A549 (cell line): ENCODE data around the gene AMOTL1. TPM values are rescaled to one million over a fixed set of nuclear protein-coding genes. Genes with fewer than 3 reads are reported as not detected.

Source experiments
- ATAC-seq, 2 experiments: fragments of 200-7000 bp in 1 of 2; fragments of >200 bp in 1 of 2; cut with Nextera tagmentation in 1 of 2; cut with Tn5 transposase in 1 of 2; 3 replicates each; pipeline versions ENCODE4 v1.8.0 to v1.9.1; 2018 to 2020; ENCODE audit warnings: mild to moderate bottlenecking in 1 of 2, moderate library complexity in 1 of 2
- CTCF ChIA-PET: fragments of 300-600 bp; sonication (Branson Sonifier 250); formaldehyde crosslinking; extraction: SDS; loops from one replicate; lab custom pipeline; 2021; ENCODE audit warnings: antibody characterized with exemption, inconsistent platforms; lab: Yijun Ruan, JAX
- POLR2A ChIA-PET: fragments of 350-600 bp; formaldehyde crosslinking; extraction: SDS; loops from one replicate; lab custom pipeline; 2021; ENCODE audit warnings: antibody characterized with exemption, inconsistent platforms; lab: Yijun Ruan, JAX
- DNase-seq, 2 experiments: peaks; one replicate each; pipeline versions ENCODE4 v3.0.0 to v3.0.0-alpha.2; 2011 to 2016; ENCODE audit warnings: low read depth in 1 of 2, low spot score in 1 of 2
- FAIRE-seq: peaks from 2 replicates; lab custom pipeline; 2011; peaks lifted over from hg19 to GRCh38; lab: Jason Lieb, UNC
- H3K27ac ChIP-seq, 2 experiments: fragments of >200 bp; sonication (Bioruptor Twin); formaldehyde crosslinking; 3 replicates each; pipeline ENCODE4 v1.5.1; 2016 to 2017
- H3K4me1 ChIP-seq: fragments of >200 bp; sonication (Bioruptor Twin); formaldehyde crosslinking; 3 replicates; pipeline ENCODE4 v1.6.1; 2016
- H3K4me2 ChIP-seq: fragments of >200 bp; sonication (Bioruptor Twin); formaldehyde crosslinking; 3 replicates; pipeline ENCODE4 v1.6.1; 2016
- H3K4me3 ChIP-seq: fragments of >200 bp; sonication (Bioruptor Twin); formaldehyde crosslinking; 3 replicates; pipeline ENCODE4 v1.5.1; 2016
- H3K9me3 ChIP-seq: fragments of >200 bp; sonication (Bioruptor Twin); formaldehyde crosslinking; 3 replicates; pipeline ENCODE4 v1.6.1; 2016
- ATOH8 ChIP-seq: fragments of 250-450 bp; sonication (Bioruptor Pico); IDR thresholded peaks from 2 replicates; pipeline ENCODE4 v1.5.0; 2020; ENCODE audit warnings: low read depth, mild to moderate bottlenecking, moderate library complexity
- BCL3 ChIP-seq: fragments of >200 bp; sonication (Bioruptor Twin); formaldehyde crosslinking; IDR thresholded peaks from 3 replicates; pipeline ENCODE4 v1.6.1; 2016
- BHLHE40 ChIP-seq: IDR thresholded peaks from 2 replicates; pipeline ENCODE4 v1.6.1; 2012; ENCODE audit warnings: low read depth, low read length, inconsistent platforms
- CBX8 ChIP-seq: fragments of 200-600 bp; sonication (generic); IDR thresholded peaks from 2 replicates; pipeline ENCODE4 v1.6.1; 2016
- CHD2 ChIP-seq: fragments of 150-350 bp; IDR thresholded peaks from 2 replicates; pipeline ENCODE4 v1.6.1; 2014; ENCODE audit warnings: low read length; ENCODE audit not compliant: partially characterized antibody
- CTCF ChIP-seq: fragments of >200 bp; sonication (Bioruptor Twin); formaldehyde crosslinking; IDR thresholded peaks from 3 replicates; pipeline ENCODE4 v1.5.1; 2016
- E2F6 ChIP-seq: IDR thresholded peaks from 2 replicates; pipeline ENCODE4 v1.6.1; 2012; ENCODE audit warnings: low read depth, borderline replicate concordance
- ELK1 ChIP-seq: fragments of 150-350 bp; IDR thresholded peaks from 2 replicates; pipeline ENCODE4 v1.6.1; 2014; ENCODE audit warnings: low read depth, mild to moderate bottlenecking, low read length
- ESRRA ChIP-seq: fragments of 150-350 bp; IDR thresholded peaks from 2 replicates; pipeline ENCODE4 v1.6.1; 2014; ENCODE audit warnings: mild to moderate bottlenecking, low read length, borderline replicate concordance
- FOXS1 ChIP-seq: fragments of 250-450 bp; sonication (Bioruptor Pico); IDR thresholded peaks from 2 replicates; pipeline ENCODE4 v1.5.0; 2020; ENCODE audit warnings: mild to moderate bottlenecking, moderate library complexity
- GATA3 ChIP-seq: IDR thresholded peaks from 2 replicates; pipeline ENCODE4 v1.6.1; 2012; ENCODE audit warnings: borderline replicate concordance
- JUN ChIP-seq, 2 experiments: fragments of >200 bp; sonication (Bioruptor Twin); formaldehyde crosslinking; IDR thresholded peaks; 2 replicates in 1 of 2; 3 replicates in 1 of 2; pipeline ENCODE4 v1.6.1; 2016 to 2017
- JUNB ChIP-seq: fragments of >200 bp; sonication (Bioruptor Twin); formaldehyde crosslinking; IDR thresholded peaks from 2 replicates; pipeline ENCODE4 v1.6.1; 2016
- KDM1A ChIP-seq: fragments of 200-600 bp; sonication (generic); IDR thresholded peaks from 2 replicates; pipeline ENCODE4 v1.6.1; 2016; ENCODE audit warnings: low read depth, mild to moderate bottlenecking
- KDM5A ChIP-seq: fragments of 200-600 bp; sonication (generic); IDR thresholded peaks from 2 replicates; pipeline ENCODE4 v1.6.1; 2016; ENCODE audit warnings: antibody characterized with exemption, mild to moderate bottlenecking
- MAFK ChIP-seq: fragments of 450-650 bp; IDR thresholded peaks from 2 replicates; pipeline ENCODE4 v1.6.1; 2014; ENCODE audit not compliant: partially characterized antibody
- MAX ChIP-seq: IDR thresholded peaks from 2 replicates; pipeline ENCODE4 v1.6.1; 2012
- MYC ChIP-seq: IDR thresholded peaks from 2 replicates; pipeline ENCODE4 v1.6.1; 2012; ENCODE audit warnings: mild to moderate bottlenecking, inconsistent platforms, low read length, improper control_type of control experiment, borderline replicate concordance
- NFE2L2 ChIP-seq: fragments of 150-350 bp; conservative IDR thresholded peaks from 2 replicates; pipeline ENCODE4 v1.6.1; 2014; ENCODE audit warnings: low read length
- NPAS2 ChIP-seq: fragments of 250-450 bp; sonication (Bioruptor Pico); IDR thresholded peaks from 2 replicates; pipeline ENCODE4 v1.8.0; 2022; ENCODE audit warnings: mild to moderate bottlenecking, moderate library complexity, borderline replicate concordance
- NR3C1 ChIP-seq: fragments of >200 bp; sonication (Bioruptor Twin); formaldehyde crosslinking; IDR thresholded peaks from 3 replicates; pipeline ENCODE4 v1.6.1; 2017
- POLR2AphosphoS2 ChIP-seq: conservative IDR thresholded peaks from 2 replicates; pipeline ENCODE4 v1.6.1; 2012; ENCODE audit warnings: low read length, improper control_type of control experiment, inconsistent platforms
- RAD21 ChIP-seq, 2 experiments: fragments of >200 bp in 1 of 2; sonication (Bioruptor Twin) in 1 of 2; formaldehyde crosslinking in 1 of 2; IDR thresholded peaks in 1 of 2; conservative IDR thresholded peaks in 1 of 2; 2 replicates in 1 of 2; 3 replicates in 1 of 2; pipeline ENCODE4 v1.6.1; 2012 to 2018; ENCODE audit warnings: inconsistent platforms in 1 of 2
- RCOR1 ChIP-seq: fragments of 150-350 bp; IDR thresholded peaks from 2 replicates; pipeline ENCODE4 v1.6.1; 2014; ENCODE audit warnings: antibody characterized with exemption, low read length, low read depth
- RFX5 ChIP-seq: fragments of 450-650 bp; IDR thresholded peaks from 2 replicates; pipeline ENCODE4 v1.7.1; 2014; ENCODE audit warnings: antibody characterized with exemption, mild to moderate bottlenecking, moderate library complexity
- RNF2 ChIP-seq: fragments of 200-600 bp; sonication (generic); IDR thresholded peaks from 2 replicates; pipeline ENCODE4 v1.6.1; 2016; ENCODE audit warnings: low read depth, mild to moderate bottlenecking, antibody characterized with exemption, moderate library complexity, borderline replicate concordance
- SMC3 ChIP-seq: fragments of >200 bp; sonication (Bioruptor Twin); formaldehyde crosslinking; IDR thresholded peaks from 3 replicates; pipeline ENCODE4 v1.6.1; 2018; ENCODE audit warnings: inconsistent platforms
- ZC3H11A ChIP-seq: fragments of 450-650 bp; IDR thresholded peaks from 2 replicates; pipeline ENCODE4 v1.6.1; 2014; ENCODE audit warnings: antibody characterized with exemption, mild to moderate bottlenecking
- ZSCAN20 ChIP-seq: fragments of 250-450 bp; sonication (Bioruptor Pico); IDR thresholded peaks from 2 replicates; pipeline ENCODE4 v1.8.0; 2022; ENCODE audit warnings: mild to moderate bottlenecking, moderate library complexity
- WGBS: methylation state at CpG from one replicate; pipeline ENCODE4 v1.1.6; 2017; ENCODE audit errors: missing lambda C conversion rate; 5-methylcytosine and 5-hydroxymethylcytosine counted together
- polyA plus RNA-seq, 4 experiments: library from polyadenylated mRNA; depleted of rRNA in 3 of 4; stranded (reverse); fragments of >200 nt; fragmentation: RNase III in 1 of 4; extraction: RNeasy Plus Mini Kit Qiagen cat#74134 plus additional on column Dnase treatment in 1 of 4; gene quantifications; 2 replicates in 3 of 4; 3 replicates in 1 of 4; pipeline ENCODE4 v1.2.3, GENCODE V29; 2011 to 2017

AMOTL1 gene
- polyA plus RNA-seq, 2 of the 4 experiments (the other 2 are of a cell fraction) = 3.9 to 12.2 TPM

GRCh38 chr11:94762995-94763394 is 5.2 kb upstream of the AMOTL1 start:
- no peak for ATAC-seq
- Histone ChIP-seq H3K4me1 (peaks cover 10% of the 10 kb centered on the region), H3K27ac (no peak overlapping the region)
- CTCF ChIA-PET = interaction anchor here (0.6 to 2.0 kb wide), 6 partner anchors 11 to 1701 kb away, joined by 3 to 6 read pairs (median 4); no protein-coding TSS in a partner anchor
- no peak for FAIRE-seq
- DNase-seq = no peak
- WGBS = 89% methylated on average over 2 of the region's 2 CpGs
- no peak for TF ChIP-seq BHLHE40
- no peak for TF ChIP-seq POLR2AphosphoS2
- no peak for TF ChIP-seq RAD21 (conservative IDR thresholded peaks at IDR 0.05 in 1 of 2, IDR thresholded peaks at IDR 0.05 in 1 of 2)
- no peak for TF ChIP-seq RFX5
- TF ChIP-seq NFE2L2 = no peak
- no peak for TF ChIP-seq CHD2
- TF ChIP-seq ATOH8 = no peak
- no peak for TF ChIP-seq RCOR1
- TF ChIP-seq KDM1A = no peak
- no peak for TF ChIP-seq MAFK
- no peak for TF ChIP-seq SMC3
- TF ChIP-seq NPAS2 (CRISPR knock-in tag) = no peak
- TF ChIP-seq E2F6 = no peak
- TF ChIP-seq JUN (IDR thresholded peaks at IDR 0.05) = no peak
- TF ChIP-seq ZSCAN20 = no peak
- TF ChIP-seq MAX = no peak
- no peak for TF ChIP-seq ELK1
- no peak for TF ChIP-seq ESRRA
- TF ChIP-seq, all 56 proteins: peak for 0
- no peak overlapping the region for H3K4me3 ChIP-seq
- H3K9me3 ChIP-seq = no peaks in the 10 kb centered on the region
- POLR2A ChIA-PET = no interaction called here
- H3K4me2 ChIP-seq = no peak overlapping the region

- H3K9me3 ChIP-seq = no peaks in the 10 kb centered on the region
- H3K4me1 ChIP-seq = peaks cover 20% of the 10 kb centered on the region; the same call in 2 of the 3 replicates
- FAIRE-seq (no peak), ATAC-seq (no peak), DNase-seq (no peak)
- ChIA-PET CTCF (interaction anchor here (2.8 kb wide), 1 partner anchor 143 kb away, joined by 14 read pairs; no protein-coding TSS in a partner anchor), POLR2A (no interaction called here)
- WGBS = 85% methylated on average over 5 of the region's 5 CpGs
- no peak overlapping the region for H3K4me3 ChIP-seq
- H3K4me2 ChIP-seq = no peak overlapping the region
- no peak overlapping the region for H3K27ac ChIP-seq
- TF ChIP-seq CTCF (no peak), BCL3 (no peak), RAD21 (conservative IDR thresholded peaks at IDR 0.05 in 1 of 2, IDR thresholded peaks at IDR 0.05 in 1 of 2) (no peak), SMC3 (no peak), NR3C1 (no peak), GATA3 (no peak), ELK1 (no peak), KDM5A (no peak), BHLHE40 (no peak), NPAS2 (CRISPR knock-in tag) (no peak), JUNB (no peak), MYC (no peak), KDM1A (no peak), FOXS1 (no peak), CBX8 (no peak), ZSCAN20 (no peak), MAX (no peak), RNF2 (no peak), ZC3H11A (no peak)
These were observed 1.4 kb upstream of the AMOTL1 start for GRCh38 chr11:94766713-94767206.
